SW480 (cell line): Measurements from ENCODE around the gene AGAP1.

Experiments
- DNase-seq: peaks from one replicate; pipeline ENCODE4 v3.0.0-alpha.2; 2016; ENCODE audit warnings: low spot score

The AGAP1 gene

GRCh38 chr2:235638541-235639427 lies 144.9 kb downstream of the AGAP1 start:
- DNase-seq = peak; percentile 6

GRCh38 chr2:235639428-235639773 lies 145.6 kb downstream of the AGAP1 start:
- DNase-seq = peak; percentile 4

- no peak for DNase-seq
These were observed 146.0 kb downstream of the AGAP1 start for GRCh38 chr2:235639885-235640284.

- DNase-seq = no peak
These were observed 146.5 kb downstream of the AGAP1 start for GRCh38 chr2:235640377-235640776.

- DNase-seq = no peak
These were observed 147.3 kb downstream of the AGAP1 start for GRCh38 chr2:235640926-235641723.

- DNase-seq = no peak
These were observed 148.1 kb downstream of the AGAP1 start for GRCh38 chr2:235641956-235642355.

GRCh38 chr2:235642446-235643098 lies 148.7 kb downstream of the AGAP1 start:
- DNase-seq = no peak

- DNase-seq = no peak
These were observed 150.1 kb downstream of the AGAP1 start for GRCh38 chr2:235643680-235644511.

- no peak for DNase-seq
These were observed 153.4 kb downstream of the AGAP1 start for GRCh38 chr2:235647264-235647663.

GRCh38 chr2:235647877-235648276 lies 154.0 kb downstream of the AGAP1 start:
- DNase-seq = no peak

GRCh38 chr2:235649418-235649817 lies 155.6 kb downstream of the AGAP1 start:
- DNase-seq = no peak

- no peak for DNase-seq
These were observed 157.8 kb downstream of the AGAP1 start for GRCh38 chr2:235651643-235652042.

- no peak for DNase-seq
These were observed 160.4 kb downstream of the AGAP1 start for GRCh38 chr2:235654103-235654813.

- DNase-seq = no peak
These were observed 164.7 kb downstream of the AGAP1 start for GRCh38 chr2:235658351-235659174.

GRCh38 chr2:235659767-235660322 lies 166.0 kb downstream of the AGAP1 start:
- DNase-seq = no peak

GRCh38 chr2:235660484-235661082 lies 166.7 kb downstream of the AGAP1 start:
- no peak for DNase-seq

GRCh38 chr2:235661167-235661937 lies 167.5 kb downstream of the AGAP1 start:
- no peak for DNase-seq

- DNase-seq = no peak
These were observed 168.1 kb downstream of the AGAP1 start for GRCh38 chr2:235661952-235662351.

GRCh38 chr2:235663875-235664274 lies 170.0 kb downstream of the AGAP1 start:
- DNase-seq = no peak
